CD4-positive, alpha-beta T cell treated with Interleukin-6 at 100 ng/mL for 8 hours (primary cell): ENCODE measurements around the gene SLC17A7.
"Not testable (repeated sequence)": the region's sequence is repeated elsewhere in the genome, so short reads cannot be mapped to it uniquely, and the experiment has no call there.

Source experiments
- DNase-seq: peaks from one replicate; pipeline ENCODE4 v3.0.0-alpha.2; 2020; ENCODE audit warnings: mixed read lengths, low spot score

SLC17A7 gene

GRCh38 chr19:49469828-49470614, 28.7 kb upstream of the SLC17A7 start:
- DNase-seq: peak; percentile 86

GRCh38 chr19:49468746-49469447, 27.6 kb upstream of the SLC17A7 start:
- peak; percentile 95 for DNase-seq

GRCh38 chr19:49468199-49468598, 26.9 kb upstream of the SLC17A7 start:
- no peak for DNase-seq

- DNase-seq: no peak
Observed at GRCh38 chr19:49465371-49465770, 24.0 kb upstream of the SLC17A7 start.

DNA sequence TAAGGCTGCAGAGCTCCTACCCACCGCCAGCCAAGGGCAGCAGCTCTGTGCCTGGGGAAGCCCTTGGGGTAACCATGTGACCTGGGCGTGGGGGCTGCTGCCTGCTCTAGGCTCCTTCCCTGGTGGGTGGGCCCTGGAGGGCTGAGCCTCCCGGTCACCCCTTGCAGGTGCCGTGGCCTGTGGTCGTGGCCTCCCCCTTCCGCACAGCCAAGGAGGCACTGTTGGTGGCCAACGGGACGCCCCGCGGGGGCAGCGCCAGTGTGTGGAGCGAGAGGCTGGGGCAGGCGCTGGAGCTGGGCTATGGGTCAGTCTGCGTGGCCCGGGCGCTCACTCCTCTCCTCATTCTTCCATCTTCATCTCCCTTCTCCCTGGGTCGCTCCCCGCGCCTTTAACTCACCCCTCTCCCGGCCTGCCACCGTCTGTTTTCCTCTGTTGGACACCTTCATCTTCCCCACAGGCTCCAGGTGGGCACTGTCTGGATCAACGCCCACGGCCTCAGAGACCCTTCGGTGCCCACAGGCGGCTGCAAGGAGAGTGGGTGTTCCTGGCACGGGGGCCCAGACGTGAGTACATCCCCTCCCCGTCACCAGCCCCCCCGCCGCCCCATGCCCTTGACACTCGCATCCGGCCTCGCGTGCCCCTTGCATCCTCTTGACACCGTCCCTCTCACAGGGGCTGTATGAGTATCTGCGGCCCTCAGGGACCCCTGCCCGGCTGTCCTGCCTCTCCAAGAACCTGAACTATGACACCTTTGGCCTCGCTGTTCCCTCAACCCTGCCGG, 22.8 kb upstream of the SLC17A7 start:
- no peak for DNase-seq

- DNase-seq: no peak
Observed at GRCh38 chr19:49462492-49462891, 21.2 kb upstream of the SLC17A7 start.

GRCh38 chr19:49461656-49462055, 20.3 kb upstream of the SLC17A7 start:
- no peak for DNase-seq

- DNase-seq: not testable (repeated sequence)
Observed at GRCh38 chr19:49461130-49461529, 19.8 kb upstream of the SLC17A7 start.

GRCh38 chr19:49459388-49459787, 18.1 kb upstream of the SLC17A7 start:
- DNase-seq: no peak

- no peak for DNase-seq
Observed at GRCh38 chr19:49458567-49458903, 17.2 kb upstream of the SLC17A7 start.

DNA sequence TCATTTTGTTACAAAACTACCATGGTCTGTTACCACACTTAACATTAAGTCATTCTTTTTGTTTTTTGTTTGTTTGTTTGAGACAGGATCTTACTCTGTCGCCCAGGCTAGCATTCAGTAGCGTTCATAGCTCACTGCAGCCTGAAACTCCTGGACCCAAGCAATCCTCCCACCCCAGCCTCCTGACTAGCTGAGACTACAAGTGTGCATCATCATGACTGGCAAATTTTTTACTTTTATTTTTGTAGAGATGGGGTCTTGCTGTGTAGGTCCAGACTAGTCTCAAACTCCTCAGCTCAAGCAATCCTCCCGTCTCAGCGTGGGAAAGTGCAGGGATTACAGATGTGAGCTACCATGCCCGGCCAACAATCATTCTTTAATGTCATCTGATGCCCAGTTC, 15.0 kb upstream of the SLC17A7 start:
- DNase-seq: no peak

- no peak for DNase-seq
Observed at GRCh38 chr19:49455773-49456172, 14.4 kb upstream of the SLC17A7 start.

DNA sequence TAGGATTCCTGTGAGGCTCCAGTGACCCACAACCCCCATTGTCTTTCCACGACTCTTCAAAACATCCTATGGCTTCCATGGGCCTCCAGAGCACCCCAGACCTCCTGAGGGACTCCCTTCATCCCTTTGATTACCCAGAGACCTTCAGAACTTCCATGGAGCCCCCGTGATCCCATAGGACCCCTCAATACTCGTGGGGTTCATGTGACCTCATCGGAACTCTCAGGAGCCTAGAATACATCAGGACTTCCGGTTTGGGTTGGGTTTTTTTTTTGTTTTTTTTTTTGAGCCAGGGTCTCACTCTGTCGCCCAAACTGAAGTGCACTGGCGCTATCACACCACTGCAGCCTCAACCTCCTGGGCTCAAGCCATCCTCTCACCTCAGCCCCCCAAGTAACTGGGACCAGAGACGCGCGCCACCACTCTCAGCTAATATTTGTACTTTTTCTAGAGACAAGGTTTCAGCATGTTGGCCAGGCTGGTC, 12.5 kb upstream of the SLC17A7 start:
- no peak for DNase-seq

- peak; percentile 98 for DNase-seq
Observed at GRCh38 chr19:49453013-49453756, 11.9 kb upstream of the SLC17A7 start, which contains the start of gene ALDH16A1. Gene ALDH16A1 (plus strand): TSS chr19:49453225. CDS start chr19:49453332, 107 bp downstream.

DNA sequence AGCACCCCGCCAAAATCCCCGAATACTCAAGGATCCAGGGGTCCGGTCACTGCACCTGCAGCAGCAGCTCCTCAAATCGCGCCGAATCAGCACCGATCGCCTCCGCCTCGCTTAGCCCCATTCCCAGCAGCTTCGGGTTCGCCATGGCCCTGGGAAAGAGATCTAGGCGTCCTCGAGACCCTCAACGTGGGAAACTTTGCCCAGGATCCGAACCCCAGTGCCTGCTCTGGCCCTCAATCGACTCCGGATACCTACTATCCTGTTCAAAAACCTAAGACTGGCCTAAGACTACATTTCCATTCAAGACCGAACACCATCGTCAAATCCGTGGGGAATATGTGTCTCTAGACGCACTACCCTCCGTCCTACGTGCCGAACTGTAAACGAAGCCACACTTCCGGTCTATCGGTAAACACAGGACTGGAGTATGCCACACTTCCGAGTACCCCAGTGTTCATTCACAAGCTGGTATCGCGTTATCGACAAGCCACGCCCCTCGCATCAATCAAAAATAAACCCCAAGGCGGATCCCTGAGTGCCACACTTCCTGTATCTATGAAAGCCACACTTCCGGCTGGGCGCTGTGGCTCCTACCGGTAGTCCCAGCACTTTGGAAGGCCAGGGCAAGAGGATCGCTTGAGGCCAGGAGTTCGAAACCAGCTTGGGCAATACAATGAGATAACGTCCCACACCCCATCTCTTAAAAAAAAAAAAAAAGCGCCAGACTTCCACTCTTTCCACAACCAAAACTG, 10.3 kb upstream of the SLC17A7 start, which contains the start of gene PIH1D1:
PIH1D1 (minus strand) TSS at position 385 of the 752 bp plus-strand sequence; CDS start at position 145, 240 bp downstream.
- peak; percentile 98 for DNase-seq

- no peak for DNase-seq
Observed at GRCh38 chr19:49450405-49450804, 9.1 kb upstream of the SLC17A7 start.

DNA sequence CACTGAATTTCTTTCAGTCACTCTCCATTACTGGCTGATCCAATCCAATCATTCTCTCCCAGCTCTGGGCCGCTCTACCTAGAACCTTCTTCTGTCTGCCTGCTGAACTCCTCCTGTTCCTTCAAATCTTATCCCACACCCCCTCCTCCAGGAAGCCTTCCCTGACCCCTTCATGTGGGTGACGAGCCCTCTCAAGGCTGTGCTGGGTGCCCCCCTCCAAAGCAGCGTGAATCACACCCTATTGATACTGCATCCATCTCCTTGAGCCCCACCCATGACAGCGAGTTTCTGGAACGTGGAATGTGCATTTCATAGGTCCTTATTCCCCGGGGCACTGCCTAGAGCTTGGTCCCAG, 7.1 kb upstream of the SLC17A7 start:
- DNase-seq: no peak

- DNase-seq: no peak
Observed at GRCh38 chr19:49447485-49448431, 6.4 kb upstream of the SLC17A7 start.

- no peak for DNase-seq
Observed at GRCh38 chr19:49445997-49446396, 4.7 kb upstream of the SLC17A7 start.
